GM18507 (cell line): ENCODE data around the gene WFDC1.

Experiments used
- DNase-seq: peaks from one replicate; pipeline ENCODE4 v3.0.0; 2011; ENCODE audit warnings: low read depth; ENCODE audit not compliant: insufficient read length; ENCODE audit errors: extremely low spot score
- FAIRE-seq: peaks from 2 replicates; lab custom pipeline; 2011; peaks lifted over from hg19 to GRCh38; lab: Jason Lieb, UNC

The WFDC1 gene

GRCh38 chr16:84347161-84347560 lies 52.5 kb downstream of the WFDC1 start:
- DNase-seq (no peak), FAIRE-seq (no peak)

DNA sequence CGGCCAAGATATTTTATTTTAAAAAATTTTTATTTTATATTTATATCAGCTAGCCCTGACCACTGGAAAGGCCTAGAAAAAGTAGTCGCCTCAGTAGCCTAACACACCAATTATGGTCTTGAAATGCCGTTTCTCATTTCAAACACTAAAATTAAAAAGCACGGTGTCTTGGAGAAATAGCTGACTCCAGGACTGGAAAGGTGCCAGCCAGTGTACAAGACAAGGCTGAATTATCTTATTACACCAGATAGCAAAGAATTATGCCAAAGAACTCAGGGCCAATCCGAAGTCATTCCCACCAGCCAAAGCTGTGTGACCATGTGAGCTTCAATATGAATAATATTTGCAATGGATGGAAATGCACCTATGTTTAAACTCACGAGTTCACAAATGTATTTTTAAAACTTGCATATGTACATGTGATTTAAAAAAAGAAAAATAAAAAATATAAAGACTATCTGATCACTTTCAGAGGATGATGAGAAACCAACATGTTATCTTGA lies 53.8 kb downstream of the WFDC1 start:
- FAIRE-seq = no peak
- DNase-seq = no peak

GRCh38 chr16:84349862-84350684 lies 55.4 kb downstream of the WFDC1 start:
- no peak for DNase-seq
- FAIRE-seq = no peak

DNA sequence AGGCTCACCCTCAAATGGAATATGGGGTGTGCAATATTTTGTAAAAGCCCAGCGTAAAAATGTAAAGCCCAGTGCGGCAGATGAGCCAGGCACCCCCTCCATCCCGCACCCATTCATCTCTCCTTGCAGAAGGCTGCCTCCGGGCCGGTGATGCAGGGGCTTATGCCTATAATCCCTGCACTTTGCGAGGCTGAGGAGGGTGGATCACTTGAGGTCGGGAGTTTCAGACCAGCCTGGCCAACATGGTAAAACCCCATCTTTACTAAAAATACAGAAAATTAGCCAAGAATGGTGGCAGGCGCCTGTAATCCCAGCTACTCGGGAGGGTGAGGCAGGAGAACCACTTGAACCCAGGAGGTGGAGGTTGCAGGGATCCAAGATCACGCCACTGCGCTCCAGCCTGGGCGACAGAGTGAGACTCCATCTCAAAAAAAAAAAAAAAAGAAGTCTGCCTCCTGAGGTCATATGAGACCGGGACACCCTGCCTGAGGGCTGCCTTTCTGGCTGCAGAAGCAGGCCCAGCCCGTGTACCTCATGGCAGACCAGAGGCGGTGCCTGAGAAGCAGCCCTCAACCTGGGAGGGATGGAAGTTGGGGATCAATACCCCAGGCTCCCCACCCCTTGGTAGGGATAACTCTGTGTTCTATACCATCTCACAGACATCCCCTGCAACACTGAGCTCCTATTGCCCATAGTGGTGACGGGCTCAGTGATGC lies 56.2 kb downstream of the WFDC1 start:
- FAIRE-seq (no peak), DNase-seq (no peak)

DNA sequence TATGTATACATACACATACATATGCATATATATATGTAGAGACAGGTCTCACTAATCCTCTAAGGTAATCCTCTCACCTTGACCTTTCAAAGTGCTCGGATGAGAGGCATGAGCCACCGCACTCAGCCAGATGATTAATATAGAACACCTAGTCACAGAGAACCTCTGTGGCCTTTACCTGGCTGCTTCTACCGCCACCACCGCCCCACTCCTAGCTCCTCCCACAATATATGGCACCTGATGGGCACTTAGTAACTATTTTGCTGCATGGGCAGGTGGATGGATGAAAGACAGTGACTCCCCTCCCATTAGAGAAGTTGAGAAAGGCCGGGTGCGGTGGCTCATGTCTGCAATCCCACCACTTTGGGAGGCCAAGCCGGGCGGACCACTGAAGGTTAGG lies 57.0 kb downstream of the WFDC1 start:
- no peak for FAIRE-seq

GRCh38 chr16:84354306-84354705 lies 59.6 kb downstream of the WFDC1 start:
- FAIRE-seq (no peak), DNase-seq (no peak)

More for the DNA sequence above, 57.0 kb downstream of the WFDC1 start:
- no peak for DNase-seq

DNA sequence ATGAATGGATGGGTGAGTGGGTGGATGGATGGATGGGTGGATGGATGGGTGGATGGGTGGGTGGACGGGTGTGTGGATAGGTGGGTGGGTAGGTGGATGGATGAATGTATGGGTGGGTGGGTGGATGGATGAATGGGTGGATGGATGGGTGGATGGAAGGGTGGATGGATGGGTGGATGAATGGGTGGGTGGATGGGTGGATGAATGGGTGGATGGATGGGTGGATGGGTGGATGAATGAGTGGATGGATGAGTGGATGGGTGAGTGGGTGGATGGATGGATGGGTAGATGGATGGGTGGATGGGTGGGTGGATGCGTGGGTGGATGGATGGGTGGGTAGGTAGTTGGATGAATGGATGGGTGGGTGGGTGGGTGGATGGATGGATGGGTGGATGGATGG lies 60.5 kb downstream of the WFDC1 start:
- DNase-seq (no peak), FAIRE-seq (no peak)

GRCh38 chr16:84356176-84356575 lies 61.5 kb downstream of the WFDC1 start:
- FAIRE-seq (no peak), DNase-seq (no peak)

- no peak for DNase-seq
Observed at GRCh38 chr16:84356591-84357116, 62.0 kb downstream of the WFDC1 start.

DNA sequence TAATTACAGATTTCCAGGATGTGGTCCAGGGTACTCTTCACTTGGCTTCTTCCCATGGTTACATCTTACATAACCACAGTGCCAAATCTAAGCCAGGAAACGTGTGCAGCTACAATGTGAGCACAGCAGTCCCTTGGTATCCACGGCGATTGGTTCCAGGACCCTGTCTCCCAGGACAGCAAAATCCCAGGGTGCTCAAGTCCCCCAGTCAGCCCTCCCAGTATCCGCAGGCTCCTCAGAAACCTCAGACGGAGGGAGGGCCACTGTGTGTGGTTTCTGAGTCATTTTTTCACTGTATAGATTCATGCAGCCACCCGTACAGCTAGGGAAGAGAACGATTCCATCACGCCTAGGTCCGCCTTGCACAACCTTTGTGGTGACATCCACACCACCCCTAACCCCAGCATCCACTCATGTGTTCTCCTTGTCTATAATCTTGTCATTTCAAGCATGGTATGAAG lies 62.5 kb downstream of the WFDC1 start:
- no peak for FAIRE-seq
- no peak for DNase-seq

More at GRCh38 chr16:84356591-84357116, 62.0 kb downstream of the WFDC1 start:
- no peak for FAIRE-seq

GRCh38 chr16:84358601-84359295 lies 64.1 kb downstream of the WFDC1 start:
- FAIRE-seq (no peak), DNase-seq (no peak)

DNA sequence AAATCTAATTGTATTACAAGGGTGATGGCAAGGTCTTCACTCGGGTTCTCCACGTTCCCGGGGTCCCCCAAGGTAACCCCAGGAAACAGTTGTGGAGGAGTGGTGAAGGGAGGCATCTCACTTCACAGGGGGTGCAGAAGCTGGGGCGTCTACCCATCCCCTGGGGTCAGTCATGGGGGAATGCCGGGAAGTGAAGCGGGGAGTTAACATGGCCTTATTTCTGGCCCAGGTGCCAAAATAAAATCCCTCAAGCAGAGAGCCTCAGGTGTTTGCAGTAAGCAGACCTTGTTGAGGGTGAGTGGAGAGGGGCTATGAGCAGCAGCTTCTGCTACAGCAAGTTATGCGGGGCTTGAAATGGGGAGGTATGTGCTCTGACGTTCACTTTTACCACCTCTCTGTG lies 64.6 kb downstream of the WFDC1 start:
- FAIRE-seq (no peak), DNase-seq (no peak)

DNA sequence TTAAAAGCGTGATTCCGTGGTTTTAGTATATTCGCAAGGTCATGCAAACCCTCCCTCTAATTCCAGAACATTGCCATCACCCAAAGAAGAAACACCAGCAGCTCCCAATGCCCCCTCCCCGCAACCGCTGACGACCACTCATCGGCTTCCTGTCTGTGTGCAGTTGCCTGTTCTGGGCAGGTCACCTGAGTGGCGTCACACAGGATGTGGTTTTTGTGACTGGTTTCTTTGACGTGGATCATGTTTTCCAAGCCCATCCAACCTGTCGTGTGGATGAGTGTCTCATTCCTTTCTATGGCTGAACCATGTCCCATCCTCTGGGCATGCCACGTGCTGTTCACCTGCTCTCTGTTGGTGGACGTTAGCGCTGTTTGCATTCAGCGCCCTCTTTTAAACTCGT lies 65.5 kb downstream of the WFDC1 start:
- FAIRE-seq (no peak), DNase-seq (no peak)

GRCh38 chr16:84360748-84361147 lies 66.1 kb downstream of the WFDC1 start:
- FAIRE-seq = no peak
- no peak for DNase-seq

- FAIRE-seq = no peak
- DNase-seq = no peak
Observed at GRCh38 chr16:84361546-84361945, 66.9 kb downstream of the WFDC1 start.

DNA sequence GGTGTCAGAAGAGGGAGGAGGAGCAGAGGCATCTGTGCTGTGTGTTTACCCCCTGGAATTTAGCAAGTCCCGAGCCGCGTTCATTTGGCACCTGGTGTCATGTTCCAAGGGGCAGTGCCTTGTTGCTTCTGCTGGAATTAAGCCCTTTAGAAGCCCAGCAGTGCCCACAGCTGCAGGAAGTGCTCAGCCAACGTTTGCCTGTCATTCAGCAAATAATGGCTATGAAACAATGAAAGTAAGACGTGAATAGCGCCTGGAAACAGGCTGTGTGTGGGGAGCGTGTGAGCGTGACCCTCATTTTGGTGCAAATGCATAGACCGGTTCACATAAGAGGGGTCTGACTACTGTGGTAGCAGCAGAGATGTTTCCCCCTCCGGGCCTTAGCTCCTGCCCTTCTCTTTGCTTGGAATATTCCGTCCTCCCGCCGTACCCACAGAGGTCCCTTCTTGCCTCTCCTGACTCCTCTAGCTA lies 67.8 kb downstream of the WFDC1 start:
- FAIRE-seq (no peak), DNase-seq (no peak)

GRCh38 chr16:84366208-84366607 lies 71.5 kb downstream of the WFDC1 start:
- FAIRE-seq (no peak), DNase-seq (no peak)

GRCh38 chr16:84367297-84367680 lies 72.6 kb downstream of the WFDC1 start:
- FAIRE-seq = no peak
- no peak for DNase-seq

- DNase-seq = no peak
Observed at GRCh38 chr16:84367750-84368307, 73.2 kb downstream of the WFDC1 start.

More at GRCh38 chr16:84367750-84368307, 73.2 kb downstream of the WFDC1 start:
- FAIRE-seq = no peak
